T47D (cell line): ENCODE results near the gene CTBP1.

ENCODE experiments used
- DNase-seq, 2 experiments: peaks; one replicate each; pipeline versions ENCODE4 v3.0.0 to v3.0.0-alpha.2; 2011 to 2012; ENCODE audit warnings: low read depth in 1 of 2, low spot score in 1 of 2
- JUND ChIP-seq: IDR thresholded peaks from 2 replicates; pipeline ENCODE4 v1.6.1; 2012; ENCODE audit warnings: low read depth
- in situ Hi-C: cut with HindIII; loops from 2 replicates; pipeline ENCODE4 v1.10.0; 2016; ENCODE audit warnings: low sequenced_read_pairs, low pct_unique_long_range_greater_than_20kb

Gene CTBP1

DNA sequence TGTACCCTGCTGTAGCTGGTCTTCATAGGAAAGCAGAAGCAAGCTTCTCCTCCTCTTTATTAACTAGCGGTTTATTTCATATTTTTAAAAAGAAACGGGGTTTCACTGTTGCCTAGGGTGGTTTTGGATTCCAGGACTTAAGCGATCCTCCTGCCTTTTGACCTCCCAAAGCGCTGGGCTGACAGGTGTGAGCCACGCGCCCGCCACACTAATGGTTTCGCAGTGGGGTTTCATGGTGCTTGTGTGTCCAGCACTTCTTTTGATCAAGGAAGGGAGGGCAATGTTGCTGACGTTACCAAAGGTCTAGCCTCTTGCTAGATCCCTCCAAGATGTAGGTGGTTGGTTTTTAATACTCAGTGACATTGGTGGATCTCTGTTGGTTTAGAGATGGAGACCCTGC, 42.2 kb upstream of the CTBP1 start:
- no peak for DNase-seq
- no peak for TF ChIP-seq JUND
- in situ Hi-C loops = no loop called here

DNA sequence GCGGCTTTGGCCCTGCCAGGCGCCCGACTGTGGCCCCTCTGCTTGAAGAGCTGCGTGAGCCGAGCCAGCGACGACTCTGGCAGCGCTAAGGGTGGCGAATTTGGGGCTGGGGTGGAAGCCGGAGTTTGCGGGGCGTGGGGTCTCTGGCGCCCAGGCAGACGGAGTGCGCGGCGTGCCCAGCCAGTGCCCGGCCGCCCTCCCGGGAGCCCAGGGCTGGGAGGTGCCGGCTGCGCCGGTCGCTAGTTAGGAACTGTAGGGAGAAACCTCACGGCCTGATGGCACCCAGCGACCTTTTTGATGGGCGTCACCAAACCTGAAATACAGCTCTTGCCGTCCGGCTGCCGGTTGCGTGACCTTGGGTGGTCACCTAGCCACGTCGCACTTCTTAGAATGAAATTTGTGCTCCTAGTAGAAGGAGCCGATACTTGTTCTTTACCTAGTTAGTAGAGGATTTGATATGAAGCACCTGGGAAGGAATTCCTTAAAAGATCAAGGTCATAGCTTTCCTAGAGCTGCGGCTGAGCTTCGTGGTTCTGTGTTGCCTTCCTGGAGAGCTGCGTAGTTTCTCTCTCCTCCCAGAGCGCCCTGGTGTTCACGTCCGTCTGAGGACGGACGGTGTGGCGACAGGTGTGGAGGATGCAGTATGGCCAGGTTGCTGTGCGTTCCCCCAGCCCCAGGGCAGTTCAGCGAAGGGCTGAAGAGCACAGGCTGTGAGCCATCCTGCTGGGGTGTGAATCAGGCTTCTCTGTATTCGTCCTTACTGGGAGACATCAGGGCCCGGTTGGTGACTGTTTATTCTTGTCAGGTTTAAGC, 41.4 kb upstream of the CTBP1 start:
- DNase-seq = peak; percentile 56 to 60
- TF ChIP-seq JUND = no peak

GRCh38 chr4:1289207-1290164, 40.6 kb upstream of the CTBP1 start, which contains the start of gene MAEA:
TSS of gene MAEA (plus strand) at chr4:1289891. CDS start at chr4:1289914, 23 bp downstream.
- no peak for TF ChIP-seq JUND
- DNase-seq = peak; percentile 98 to 100
- in situ Hi-C loops = no loop called here

More for the DNA sequence above, 41.4 kb upstream of the CTBP1 start:
- in situ Hi-C loops = no loop called here

DNA sequence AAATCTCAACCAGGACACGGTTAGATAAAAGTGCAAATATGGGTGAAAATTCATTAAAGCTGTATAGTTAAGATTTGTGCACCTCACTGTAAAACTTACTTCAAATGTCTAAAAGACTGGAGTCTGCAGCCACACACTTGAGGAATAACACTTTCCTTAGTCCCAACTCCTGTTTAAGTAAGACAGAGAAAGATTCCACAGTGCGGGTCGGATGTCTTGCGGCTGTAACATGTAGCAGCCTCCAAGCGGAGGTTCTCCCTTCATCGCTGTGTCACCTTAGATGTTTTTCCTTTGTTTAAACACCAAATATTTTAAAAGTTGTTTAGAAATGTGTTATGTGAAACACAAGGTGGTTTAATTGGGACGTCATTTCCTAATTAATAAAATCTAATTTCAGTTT, 39.9 kb upstream of the CTBP1 start:
- in situ Hi-C loops = no loop called here
- DNase-seq = no peak
- no peak for TF ChIP-seq JUND

- TF ChIP-seq JUND = no peak
- peak in 1 of 2 experiments; percentile 35 for DNase-seq
- in situ Hi-C loops = no loop called here
Observed at GRCh38 chr4:1285790-1286553, 37.0 kb upstream of the CTBP1 start.

DNA sequence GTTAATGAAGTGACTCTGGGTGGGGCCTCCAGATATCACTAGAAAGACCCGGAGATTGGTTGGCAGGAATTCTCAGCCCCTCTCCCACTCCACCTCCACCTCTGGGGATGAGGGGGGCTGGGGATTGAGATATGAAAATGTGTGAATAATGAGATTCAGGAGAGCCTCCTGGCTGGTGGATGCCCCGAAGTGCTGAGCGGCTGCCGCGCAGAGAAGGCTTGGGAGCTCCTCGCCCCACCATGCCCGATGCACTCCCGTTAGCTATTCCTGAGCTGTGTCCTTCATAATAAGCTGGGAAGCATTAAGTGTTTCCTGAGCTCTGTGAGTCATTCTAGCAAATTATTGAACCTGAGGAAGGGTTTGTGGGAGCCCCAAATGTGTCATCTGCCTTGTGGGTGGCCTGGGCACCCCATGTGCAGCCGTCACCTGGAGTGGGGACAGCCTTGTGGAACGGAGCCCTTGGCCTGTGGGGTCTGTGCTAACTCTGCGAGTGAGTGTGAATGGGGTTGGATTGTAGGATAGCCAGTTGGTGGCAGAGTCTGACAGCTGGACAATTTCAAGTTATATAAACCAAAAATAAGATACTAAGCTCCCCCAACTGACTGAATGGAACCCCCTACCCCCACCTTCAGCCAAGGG, 36.3 kb upstream of the CTBP1 start:
- in situ Hi-C loops = no loop called here
- no peak for TF ChIP-seq JUND
- no peak for DNase-seq

- in situ Hi-C loops = no loop called here
- DNase-seq = no peak
- no peak for TF ChIP-seq JUND
Observed at GRCh38 chr4:1283711-1284110, 34.8 kb upstream of the CTBP1 start.

GRCh38 chr4:1279253-1279652, 30.3 kb upstream of the CTBP1 start:
- TF ChIP-seq JUND = no peak
- no peak for DNase-seq
- in situ Hi-C loops = no loop called here

- in situ Hi-C loops = no loop called here
- DNase-seq = no peak
- no peak for TF ChIP-seq JUND
Observed at GRCh38 chr4:1277667-1278665, 29.0 kb upstream of the CTBP1 start.

- DNase-seq = no peak
- TF ChIP-seq JUND = no peak
- in situ Hi-C loops = no loop called here
Observed at GRCh38 chr4:1276984-1277383, 28.1 kb upstream of the CTBP1 start.

- TF ChIP-seq JUND = no peak
- no peak for DNase-seq
- in situ Hi-C loops = no loop called here
Observed at GRCh38 chr4:1274871-1275270, 25.9 kb upstream of the CTBP1 start.
